Smooth muscle cell (in vitro differentiated cells): ENCODE results near the gene CDH8. TPM values are rescaled to one million over a fixed set of nuclear protein-coding genes. Genes with fewer than 3 reads are reported as not detected.

Experiments
- DNase-seq: peaks from one replicate; lab custom pipeline; 2025; ENCODE audit not compliant: unreplicated experiment; lab: John Stamatoyannopoulos, UW
- H2AFZ ChIP-seq: fragments of 200-600 bp; sonication (generic); 2 replicates; pipeline ENCODE4 v1.6.0; 2016; ENCODE audit warnings: antibody characterized with exemption, low read depth, mild to moderate bottlenecking
- H3F3A ChIP-seq: fragments of 200-600 bp; sonication (generic); 2 replicates; pipeline ENCODE4 v1.6.0; 2017; ENCODE audit warnings: antibody characterized with exemption, low read depth
- H3K27ac ChIP-seq: fragments of 200-600 bp; sonication (generic); 2 replicates; pipeline ENCODE4 v1.5.1; 2016; ENCODE audit warnings: low read depth, mild to moderate bottlenecking
- H3K27me3 ChIP-seq: fragments of 200-600 bp; sonication (generic); 2 replicates; pipeline ENCODE4 v1.6.1; 2016; ENCODE audit warnings: low read depth, mild to moderate bottlenecking
- H3K36me3 ChIP-seq: fragments of 200-600 bp; sonication (generic); 2 replicates; pipeline ENCODE4 v1.5.1; 2016; ENCODE audit warnings: low read depth
- H3K4me1 ChIP-seq: fragments of 200-600 bp; sonication (generic); 2 replicates; pipeline ENCODE4 v1.5.1; 2016; ENCODE audit warnings: low read depth
- H3K4me2 ChIP-seq: fragments of 200-600 bp; sonication (generic); 2 replicates; pipeline ENCODE4 v1.6.0; 2016; ENCODE audit warnings: mild to moderate bottlenecking
- H3K4me3 ChIP-seq: fragments of 200-600 bp; sonication (generic); 2 replicates; pipeline ENCODE4 v1.5.1; 2016; ENCODE audit warnings: mild to moderate bottlenecking
- H3K79me2 ChIP-seq: fragments of 200-600 bp; sonication (generic); 2 replicates; pipeline ENCODE4 v1.6.0; 2016; ENCODE audit warnings: low read depth, mild to moderate bottlenecking
- H3K9ac ChIP-seq: fragments of 200-600 bp; sonication (generic); 2 replicates; pipeline ENCODE4 v1.6.0; 2016; ENCODE audit warnings: low read depth
- H3K9me3 ChIP-seq: fragments of 200-600 bp; sonication (generic); replicated peaks from 2 replicates; pipeline ENCODE4 v1.5.1; 2016; ENCODE audit warnings: low read depth
- H4K20me1 ChIP-seq: fragments of 200-600 bp; sonication (generic); 2 replicates; pipeline ENCODE4 v1.6.0; 2016; ENCODE audit warnings: low read depth
- CTCF ChIP-seq: fragments of 200-600 bp; sonication (generic); IDR thresholded peaks from 2 replicates; pipeline ENCODE4 v1.5.1; 2017; ENCODE audit warnings: borderline replicate concordance, mild to moderate bottlenecking, antibody characterized with exemption; ENCODE audit not compliant: insufficient read depth, poor library complexity, severe bottlenecking
- WGBS: methylation state at CpG from one replicate; pipeline ENCODE4 v1.1.7; 2016; ENCODE audit warnings: low lambda C conversion rate; 5-methylcytosine and 5-hydroxymethylcytosine counted together
- polyA plus RNA-seq: library from polyadenylated mRNA; unstranded; fragments of >200 nt; fragmentation: Nextera tagmentation; extraction: Ambion mirVana; gene quantifications from 2 replicates; pipeline ENCODE4 v1.2.1, GENCODE V29; 2016
- total RNA-seq: library from RNA; depleted of rRNA; stranded (reverse); fragments of >200 nt; gene quantifications from 2 replicates; pipeline ENCODE4 v1.2.3, GENCODE V29; 2014

Gene CDH8
- total and polyA plus RNA-seq, 2 experiments from 2014 or later: 1.8 to 5.5 TPM

GRCh38 chr16:61818850-61819249 is 217.4 kb downstream of the CDH8 start:
- H3K9me3 ChIP-seq: no peaks in the 10 kb centered on the region
- no peaks in the 10 kb centered on the region for H3K27me3 ChIP-seq
- no peaks in the 10 kb centered on the region for H3K79me2 ChIP-seq
- no peak overlapping the region for H3K4me3 ChIP-seq
- H2AFZ ChIP-seq: no peak overlapping the region
- no peaks in the 10 kb centered on the region for H3K36me3 ChIP-seq
- WGBS: 78% methylated on average over 1 of the region's 1 CpG
- no peak overlapping the region for H3K27ac ChIP-seq
- no peak for DNase-seq
- no peak overlapping the region for H3K4me2 ChIP-seq
- H3K4me1 ChIP-seq: no peaks in the 10 kb centered on the region
- TF ChIP-seq CTCF: no peak
- H3F3A ChIP-seq: no peaks in the 10 kb centered on the region
- no peaks in the 10 kb centered on the region for H4K20me1 ChIP-seq
- H3K9ac ChIP-seq: no peak overlapping the region

GRCh38 chr16:61817583-61818278 is 218.5 kb downstream of the CDH8 start:
- no peaks in the 10 kb centered on the region for H3K4me1 ChIP-seq
- no peaks in the 10 kb centered on the region for H3K79me2 ChIP-seq
- H3K27me3 ChIP-seq: no peaks in the 10 kb centered on the region
- H3K9me3 ChIP-seq: no peaks in the 10 kb centered on the region
- no peaks in the 10 kb centered on the region for H3K36me3 ChIP-seq
- H3K4me3 ChIP-seq: no peak overlapping the region
- H4K20me1 ChIP-seq: no peaks in the 10 kb centered on the region
- H3K27ac ChIP-seq: no peak overlapping the region
- H2AFZ ChIP-seq: no peak overlapping the region
- H3F3A ChIP-seq: no peaks in the 10 kb centered on the region
- no peak overlapping the region for H3K9ac ChIP-seq
- no peak for TF ChIP-seq CTCF
- DNase-seq: no peak
- whole genome bisulfite sequencing: 86% methylated on average over 8 of the region's 8 CpGs
- H3K4me2 ChIP-seq: no peak overlapping the region

- no peak overlapping the region for H2AFZ ChIP-seq
- no peaks in the 10 kb centered on the region for H3F3A ChIP-seq
- no peak overlapping the region for H3K27ac ChIP-seq
- H3K4me1 ChIP-seq: no peaks in the 10 kb centered on the region
- no peak overlapping the region for H3K9ac ChIP-seq
- no peaks in the 10 kb centered on the region for H4K20me1 ChIP-seq
- no peak overlapping the region for H3K4me2 ChIP-seq
- TF ChIP-seq CTCF: no peak
- H3K79me2 ChIP-seq: no peaks in the 10 kb centered on the region
- no peak for DNase-seq
- no peak overlapping the region for H3K4me3 ChIP-seq
- H3K27me3 ChIP-seq: no peaks in the 10 kb centered on the region
- H3K9me3 ChIP-seq: no peaks in the 10 kb centered on the region
- no peaks in the 10 kb centered on the region for H3K36me3 ChIP-seq
Observed at GRCh38 chr16:61814726-61815347, 221.4 kb downstream of the CDH8 start.

GRCh38 chr16:61813339-61813738 is 222.9 kb downstream of the CDH8 start:
- H3K9ac ChIP-seq: no peak overlapping the region
- no peak overlapping the region for H3K27ac ChIP-seq
- no peaks in the 10 kb centered on the region for H4K20me1 ChIP-seq
- no peaks in the 10 kb centered on the region for H3K79me2 ChIP-seq
- H3K4me1 ChIP-seq: no peaks in the 10 kb centered on the region
- 92% methylated on average over 8 of the region's 8 CpGs for WGBS
- H2AFZ ChIP-seq: no peak overlapping the region
- no peak for DNase-seq
- no peak overlapping the region for H3K4me3 ChIP-seq
- no peaks in the 10 kb centered on the region for H3K36me3 ChIP-seq
- no peaks in the 10 kb centered on the region for H3K27me3 ChIP-seq
- no peak overlapping the region for H3K4me2 ChIP-seq
- H3F3A ChIP-seq: no peaks in the 10 kb centered on the region
- no peak for TF ChIP-seq CTCF
- no peaks in the 10 kb centered on the region for H3K9me3 ChIP-seq
